NCI-H345 (cell line): Measurements from ENCODE around the gene ATG2B.

ENCODE experiments used
- DNase-seq: peaks from one replicate; lab custom pipeline; 2025; lab: John Stamatoyannopoulos, UW

Gene ATG2B, protein sequence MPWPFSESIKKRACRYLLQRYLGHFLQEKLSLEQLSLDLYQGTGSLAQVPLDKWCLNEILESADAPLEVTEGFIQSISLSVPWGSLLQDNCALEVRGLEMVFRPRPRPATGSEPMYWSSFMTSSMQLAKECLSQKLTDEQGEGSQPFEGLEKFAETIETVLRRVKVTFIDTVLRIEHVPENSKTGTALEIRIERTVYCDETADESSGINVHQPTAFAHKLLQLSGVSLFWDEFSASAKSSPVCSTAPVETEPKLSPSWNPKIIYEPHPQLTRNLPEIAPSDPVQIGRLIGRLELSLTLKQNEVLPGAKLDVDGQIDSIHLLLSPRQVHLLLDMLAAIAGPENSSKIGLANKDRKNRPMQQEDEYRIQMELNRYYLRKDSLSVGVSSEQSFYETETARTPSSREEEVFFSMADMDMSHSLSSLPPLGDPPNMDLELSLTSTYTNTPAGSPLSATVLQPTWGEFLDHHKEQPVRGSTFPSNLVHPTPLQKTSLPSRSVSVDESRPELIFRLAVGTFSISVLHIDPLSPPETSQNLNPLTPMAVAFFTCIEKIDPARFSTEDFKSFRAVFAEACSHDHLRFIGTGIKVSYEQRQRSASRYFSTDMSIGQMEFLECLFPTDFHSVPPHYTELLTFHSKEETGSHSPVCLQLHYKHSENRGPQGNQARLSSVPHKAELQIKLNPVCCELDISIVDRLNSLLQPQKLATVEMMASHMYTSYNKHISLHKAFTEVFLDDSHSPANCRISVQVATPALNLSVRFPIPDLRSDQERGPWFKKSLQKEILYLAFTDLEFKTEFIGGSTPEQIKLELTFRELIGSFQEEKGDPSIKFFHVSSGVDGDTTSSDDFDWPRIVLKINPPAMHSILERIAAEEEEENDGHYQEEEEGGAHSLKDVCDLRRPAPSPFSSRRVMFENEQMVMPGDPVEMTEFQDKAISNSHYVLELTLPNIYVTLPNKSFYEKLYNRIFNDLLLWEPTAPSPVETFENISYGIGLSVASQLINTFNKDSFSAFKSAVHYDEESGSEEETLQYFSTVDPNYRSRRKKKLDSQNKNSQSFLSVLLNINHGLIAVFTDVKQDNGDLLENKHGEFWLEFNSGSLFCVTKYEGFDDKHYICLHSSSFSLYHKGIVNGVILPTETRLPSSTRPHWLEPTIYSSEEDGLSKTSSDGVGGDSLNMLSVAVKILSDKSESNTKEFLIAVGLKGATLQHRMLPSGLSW (N-terminal part only)

DNA sequence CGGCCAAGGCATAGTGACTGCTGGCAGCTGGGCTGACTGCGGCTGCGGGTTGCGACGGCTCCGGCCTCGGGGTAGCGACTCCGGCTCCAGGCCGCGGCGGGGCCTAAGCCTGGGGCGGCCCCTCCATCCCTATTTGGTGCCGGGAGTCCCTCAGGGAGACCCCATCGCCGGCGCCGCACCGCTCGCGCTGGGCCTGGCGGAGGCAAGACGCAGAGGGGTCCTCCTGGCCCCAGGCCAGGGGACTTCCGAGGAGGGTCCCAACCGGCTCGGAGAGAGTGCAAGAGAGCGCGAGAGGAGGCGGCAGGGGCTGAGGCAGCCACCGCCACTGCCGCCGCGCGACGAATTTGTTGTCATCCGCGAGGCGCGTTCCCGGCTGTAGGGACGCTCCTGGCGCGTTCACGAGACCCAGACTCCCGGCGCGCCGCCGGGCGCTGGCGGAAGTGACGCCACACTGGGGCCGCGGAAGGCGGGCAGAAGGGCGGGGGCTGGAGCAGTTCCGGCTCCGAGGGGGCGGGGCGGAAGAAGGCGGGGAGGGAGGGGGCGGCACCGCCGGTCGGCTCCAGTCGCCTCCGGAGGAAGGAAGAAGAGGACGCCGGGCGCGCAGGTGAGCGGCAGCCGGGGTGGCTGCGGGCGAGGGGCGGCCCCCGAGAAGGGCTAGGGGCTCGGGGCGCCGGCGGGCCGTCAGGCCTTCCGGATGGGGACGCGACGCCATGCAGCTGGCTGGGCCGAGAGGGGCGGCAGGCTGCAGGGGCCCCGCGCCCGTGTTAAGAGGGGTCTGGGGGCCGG, at the start of gene ATG2B, which contains the start of gene GSKIP:
Gene ATG2B (minus strand): TSS at position 377 of the 786 bp plus-strand sequence. CDS start 365 bp downstream, at position 12.
Gene GSKIP (plus strand): TSS at position 562 of the 786 bp plus-strand sequence. CDS start 18,722 bp downstream, outside the sequence.
- DNase-seq, result peak; percentile 96

- no peak for DNase-seq
These were observed 47.0 kb upstream of the ATG2B start for GRCh38 chr14:96410119-96410518.

- DNase-seq, result no peak
These were observed 46.6 kb upstream of the ATG2B start for GRCh38 chr14:96409701-96410100.

DNA sequence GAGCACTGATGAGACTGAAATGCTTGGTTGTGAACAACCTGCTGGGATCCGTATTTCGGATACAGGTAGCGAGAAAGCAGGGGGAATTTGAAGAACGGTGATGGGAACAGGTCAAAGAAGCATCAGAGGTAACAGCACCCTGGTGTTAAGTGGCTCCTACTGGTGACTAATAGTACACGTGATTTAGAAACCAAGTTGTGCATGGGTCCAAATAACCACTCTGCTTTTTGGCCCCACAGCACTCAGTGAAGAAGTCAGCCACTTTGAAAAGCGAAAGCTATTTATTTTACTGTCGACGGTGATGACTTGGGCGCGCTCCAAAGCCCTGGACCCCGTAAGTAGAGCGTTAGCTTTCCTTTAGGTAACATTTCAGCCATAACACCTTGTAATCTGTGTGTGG, 45.5 kb upstream of the ATG2B start:
- no peak for DNase-seq

GRCh38 chr14:96407935-96408570, 44.9 kb upstream of the ATG2B start:
- no peak for DNase-seq

DNA sequence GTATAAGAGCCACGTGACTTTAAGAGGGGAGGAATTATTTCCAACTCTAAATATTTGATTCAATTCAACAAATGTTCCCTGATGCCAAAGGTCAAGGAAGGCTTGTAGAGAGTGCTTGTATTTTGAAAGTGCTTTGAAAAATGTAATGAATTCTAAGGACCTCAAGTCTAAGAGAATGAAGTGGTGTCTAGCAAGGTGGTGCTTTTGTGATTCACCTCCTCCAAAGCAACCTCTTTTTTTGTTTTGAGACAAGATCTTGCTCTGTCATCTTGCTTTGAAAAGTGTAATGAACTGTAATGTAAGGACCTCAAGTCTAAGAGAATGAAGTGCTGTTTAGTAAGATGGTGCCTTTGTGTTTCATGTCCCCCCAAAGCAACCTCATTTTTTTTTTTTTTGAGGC, 42.5 kb upstream of the ATG2B start:
- no peak for DNase-seq

- DNase-seq, result no peak
These were observed 40.3 kb upstream of the ATG2B start for GRCh38 chr14:96403409-96403808.

DNA sequence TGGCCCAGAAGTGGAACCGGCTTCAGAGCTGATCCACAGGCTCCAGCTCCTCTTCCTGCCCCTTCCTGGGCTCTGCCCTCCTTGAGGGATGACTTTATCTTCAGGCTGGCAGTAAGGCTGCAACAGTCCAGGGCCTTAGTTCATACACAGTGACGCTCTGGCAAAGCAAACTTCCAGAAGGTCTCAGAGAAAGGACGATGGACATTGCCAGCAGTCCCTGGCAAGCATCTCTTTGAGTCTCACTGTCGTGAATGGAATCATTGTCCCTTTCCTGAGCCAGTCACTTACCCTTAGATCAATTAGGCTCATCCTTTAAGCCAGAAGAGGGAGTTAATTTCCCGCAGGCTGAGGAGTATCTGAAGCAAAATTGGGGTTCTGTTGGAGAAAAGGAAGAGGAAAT, 37.4 kb upstream of the ATG2B start:
- no peak for DNase-seq

DNA sequence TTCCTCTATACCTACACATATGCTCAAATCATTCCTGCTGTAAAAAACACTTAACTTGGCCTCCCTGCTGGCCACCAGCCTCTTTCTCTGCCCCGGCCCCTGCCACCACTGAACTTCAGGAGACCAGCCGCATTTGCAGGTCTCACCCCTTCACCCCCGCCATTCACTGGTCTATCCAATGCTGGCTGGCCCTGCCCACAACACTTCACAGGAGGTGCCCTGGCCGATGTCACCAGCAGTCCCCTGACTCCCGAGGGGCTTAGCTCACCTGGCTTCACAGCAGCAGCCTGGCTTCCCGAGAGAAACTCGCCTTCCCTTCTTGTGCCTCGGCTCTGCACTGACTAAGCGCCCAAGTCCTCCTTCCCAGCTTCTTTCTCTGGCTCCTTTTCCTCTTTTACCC, 36.3 kb upstream of the ATG2B start:
- DNase-seq, result no peak

DNA sequence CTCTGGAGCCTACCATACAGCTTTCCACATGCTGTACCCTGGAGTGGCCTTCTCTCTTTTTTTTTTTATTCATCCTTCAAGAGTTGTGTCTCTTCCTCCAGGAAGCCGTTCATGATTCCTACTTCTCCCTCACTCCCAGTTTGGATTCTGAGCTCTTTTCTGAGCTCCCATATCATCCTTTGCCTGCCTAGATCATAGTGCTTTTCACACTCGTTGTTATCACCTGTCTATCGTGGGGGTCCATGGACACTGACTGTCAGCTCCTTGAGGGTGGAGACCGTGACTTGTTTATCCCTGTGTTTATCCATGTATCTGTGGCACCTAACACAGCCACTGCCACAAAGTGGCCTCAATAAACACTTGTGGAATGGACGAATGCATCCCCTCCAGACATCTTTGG, 35.8 kb upstream of the ATG2B start:
- no peak for DNase-seq

DNA sequence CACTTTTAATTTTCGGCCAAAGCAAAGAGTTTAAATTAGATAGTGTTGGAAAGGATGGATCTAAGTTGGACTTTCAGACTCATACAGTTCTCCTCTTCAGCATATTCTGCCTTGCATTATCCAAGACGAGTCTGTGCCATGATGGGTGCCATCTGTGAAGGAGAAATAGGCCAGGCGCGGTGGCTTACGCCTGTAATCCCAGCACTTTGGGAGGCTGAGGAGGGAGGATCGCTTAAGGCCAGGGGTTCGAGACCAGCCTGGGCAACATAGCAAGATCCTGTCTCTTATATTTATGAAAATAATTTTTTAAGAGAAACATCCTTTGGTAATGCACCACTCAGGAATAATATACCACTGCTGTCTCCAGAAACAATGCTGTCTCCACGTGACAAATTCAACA, 35.3 kb upstream of the ATG2B start:
- no peak for DNase-seq

- DNase-seq, result no peak
These were observed 31.1 kb upstream of the ATG2B start for GRCh38 chr14:96394047-96394815.

DNA sequence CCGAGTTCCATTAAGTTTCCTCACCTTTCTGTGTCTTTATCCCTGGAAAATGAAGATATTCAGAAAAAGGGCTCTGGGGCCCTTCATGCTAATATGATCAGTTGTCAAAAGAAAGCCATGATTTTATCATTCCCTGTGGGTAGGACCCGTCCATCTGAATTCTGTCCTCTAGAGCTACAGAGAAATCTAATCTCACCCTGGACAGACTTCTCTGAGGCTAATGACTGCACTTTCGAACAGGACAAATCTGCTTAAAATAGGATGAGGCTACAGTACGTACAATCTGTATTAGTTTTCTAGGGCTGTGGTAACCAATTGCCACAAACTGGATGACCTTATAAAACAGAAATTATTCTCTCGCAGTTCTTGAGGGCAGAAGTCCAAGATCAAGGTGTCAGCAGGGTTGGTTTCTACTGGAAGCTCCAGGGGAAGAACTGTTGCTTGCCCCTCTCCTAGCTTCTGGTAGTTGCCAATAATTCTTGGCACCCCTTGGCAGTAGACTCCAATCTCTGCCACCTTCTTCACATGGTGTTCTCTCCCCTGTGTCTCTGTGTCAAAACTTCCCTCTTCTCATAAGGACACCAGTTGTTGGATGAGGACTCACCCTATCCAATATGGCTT, 30.0 kb upstream of the ATG2B start:
- no peak for DNase-seq

GRCh38 chr14:96391293-96392118, 28.4 kb upstream of the ATG2B start:
- peak; percentile 96 for DNase-seq

- DNase-seq, result no peak
These were observed 27.8 kb upstream of the ATG2B start for GRCh38 chr14:96390965-96391292.

- no peak for DNase-seq
These were observed 22.2 kb upstream of the ATG2B start for GRCh38 chr14:96385385-96385784.

GRCh38 chr14:96384740-96385139, 21.6 kb upstream of the ATG2B start:
- no peak for DNase-seq

DNA sequence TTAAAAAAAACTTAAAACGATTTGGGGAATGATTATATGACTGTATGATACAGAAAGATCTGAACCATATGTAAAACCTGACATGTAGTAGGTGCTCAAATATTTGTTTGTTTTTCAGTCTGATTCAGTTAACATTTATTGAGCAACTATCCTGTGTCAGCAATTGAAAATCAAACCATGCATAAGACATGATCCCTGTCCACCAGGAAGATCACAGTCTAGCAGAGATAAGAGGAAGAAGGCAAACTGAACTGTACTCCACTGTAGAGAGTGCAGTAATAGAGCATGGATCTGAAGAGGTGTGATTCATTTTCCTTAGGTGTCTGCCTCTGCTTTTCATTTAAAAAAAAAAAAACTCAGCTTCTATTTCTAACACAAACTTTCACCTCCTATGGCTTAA, 20.9 kb upstream of the ATG2B start:
- DNase-seq, result no peak

GRCh38 chr14:96383445-96383844, 20.3 kb upstream of the ATG2B start:
- no peak for DNase-seq
